HPDE6-E6E7 (cell line): ENCODE data around the gene STARD3NL.
"Not testable (repeated sequence)": the region's sequence is repeated elsewhere in the genome, so short reads cannot be mapped to it uniquely, and the experiment has no call there.

ENCODE experiments used
- DNase-seq: peaks from one replicate; pipeline ENCODE4 v3.0.0; 2011; ENCODE audit warnings: missing footprints; ENCODE audit errors: extremely low spot score

Gene STARD3NL, protein sequence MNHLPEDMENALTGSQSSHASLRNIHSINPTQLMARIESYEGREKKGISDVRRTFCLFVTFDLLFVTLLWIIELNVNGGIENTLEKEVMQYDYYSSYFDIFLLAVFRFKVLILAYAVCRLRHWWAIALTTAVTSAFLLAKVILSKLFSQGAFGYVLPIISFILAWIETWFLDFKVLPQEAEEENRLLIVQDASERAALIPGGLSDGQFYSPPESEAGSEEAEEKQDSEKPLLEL

DNA sequence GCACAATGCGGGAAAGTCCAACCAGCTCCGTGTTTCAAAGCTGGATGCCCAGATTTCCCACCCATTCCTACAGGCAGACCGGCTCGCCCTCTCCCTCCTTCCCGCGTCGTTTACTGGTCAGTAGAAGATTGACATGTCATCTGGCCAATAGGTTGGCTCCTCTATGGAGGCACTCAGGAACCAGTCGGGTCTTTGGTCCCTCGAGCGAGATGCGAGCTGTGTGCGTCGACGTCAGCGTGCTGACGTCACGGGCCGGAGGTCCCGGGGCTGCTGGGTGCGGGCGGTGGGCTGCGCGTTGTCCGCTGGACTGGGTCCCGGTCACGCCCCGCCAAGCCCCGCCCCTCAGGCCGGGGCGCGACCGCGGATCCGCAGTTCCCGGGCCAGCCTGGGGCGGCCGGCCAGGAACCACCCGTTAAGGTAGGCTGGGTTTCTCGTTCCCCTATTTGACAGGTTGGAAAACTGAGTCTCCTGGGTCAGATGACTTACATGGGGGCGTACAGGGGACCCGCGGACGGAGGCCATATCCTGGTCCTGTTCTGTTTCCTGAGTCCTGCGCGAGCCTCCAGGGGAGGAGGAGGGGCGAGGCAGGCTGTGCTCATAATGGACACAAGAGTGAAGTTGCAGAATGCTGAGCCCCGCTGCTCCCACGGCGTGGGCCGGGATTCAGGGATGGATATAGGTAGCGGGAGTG is at the start of gene STARD3NL:
STARD3NL (plus strand) TSS at position 242 of the 691 bp plus-strand sequence. CDS start 29,260 bp downstream, outside the sequence.
- DNase-seq: peak; percentile 96

DNA sequence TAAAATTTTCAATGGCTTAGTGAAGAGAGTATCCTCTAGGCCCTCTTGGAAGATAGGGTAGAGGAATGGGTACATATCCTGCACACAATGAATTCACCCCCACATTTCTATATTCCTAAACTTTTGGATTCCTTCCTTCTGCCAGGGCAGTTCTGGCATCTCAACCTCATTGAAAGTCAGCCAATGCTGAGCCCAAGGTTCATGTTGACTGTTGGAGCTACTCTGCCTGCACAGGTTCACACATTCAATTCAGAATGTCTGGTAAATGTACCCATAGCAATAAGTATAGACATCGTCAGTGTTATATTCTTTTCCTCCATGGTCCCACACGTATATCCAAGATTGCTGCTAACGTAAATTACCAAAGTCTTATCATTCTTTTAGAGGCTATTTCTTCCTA is 48.9 kb upstream of the STARD3NL start:
- no peak for DNase-seq

DNA sequence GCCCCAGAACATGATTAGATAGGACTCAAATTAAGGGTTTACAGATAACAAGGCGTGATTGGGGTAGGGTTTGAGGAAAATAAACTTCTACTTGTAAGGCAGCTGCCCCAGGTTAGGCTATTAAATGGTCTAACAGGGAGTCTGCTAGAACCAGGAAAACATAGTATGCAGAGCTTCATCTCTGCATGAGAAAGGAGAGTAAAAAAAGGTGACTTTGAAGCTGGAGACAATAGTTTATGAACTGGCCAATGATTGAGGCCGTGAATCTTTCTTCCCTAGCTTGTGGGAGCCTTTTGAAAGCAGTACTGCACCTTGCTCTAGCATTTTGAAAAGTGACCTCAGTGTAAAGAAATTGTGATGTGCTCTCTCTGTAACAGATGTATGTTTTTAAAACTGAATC is 48.5 kb upstream of the STARD3NL start:
- no peak for DNase-seq

DNA sequence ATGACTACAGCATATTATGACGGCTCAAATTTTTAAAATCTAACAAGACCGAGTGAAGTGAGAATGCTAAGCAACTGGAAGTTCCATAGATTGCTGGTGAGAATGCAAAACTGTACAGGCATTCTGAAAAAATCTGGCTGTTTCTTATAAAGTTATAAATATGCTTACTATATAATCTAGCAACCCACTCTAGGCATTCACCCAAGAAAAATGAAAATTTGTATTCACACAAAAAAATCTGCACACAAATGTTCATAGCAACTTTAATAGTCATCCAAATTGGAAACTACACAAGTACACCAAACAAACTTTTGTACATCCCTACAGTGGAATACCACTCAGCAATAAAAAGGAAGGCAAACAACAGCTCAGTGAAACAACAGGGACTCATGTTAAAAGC is 39.9 kb upstream of the STARD3NL start:
- DNase-seq: no peak

DNA sequence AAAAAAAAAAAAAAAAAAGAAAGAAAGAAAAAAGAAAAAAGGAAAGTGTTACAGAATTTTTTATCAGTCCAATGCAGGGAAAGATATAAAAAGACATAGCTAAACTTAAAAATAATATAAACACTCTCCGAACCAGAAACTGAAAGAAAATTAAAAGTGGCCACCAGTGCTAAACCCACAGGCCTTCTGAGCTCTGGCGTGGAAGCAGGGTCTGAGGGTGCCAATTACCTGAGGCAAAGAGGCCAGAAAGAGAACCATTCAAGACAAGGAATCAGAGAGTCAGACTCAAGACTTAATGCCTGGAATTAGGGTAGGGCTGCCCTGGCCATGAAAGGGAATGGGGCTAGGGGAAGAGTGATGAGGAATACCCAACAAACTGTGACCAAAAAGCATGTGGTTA is 36.9 kb upstream of the STARD3NL start:
- no peak for DNase-seq

DNA sequence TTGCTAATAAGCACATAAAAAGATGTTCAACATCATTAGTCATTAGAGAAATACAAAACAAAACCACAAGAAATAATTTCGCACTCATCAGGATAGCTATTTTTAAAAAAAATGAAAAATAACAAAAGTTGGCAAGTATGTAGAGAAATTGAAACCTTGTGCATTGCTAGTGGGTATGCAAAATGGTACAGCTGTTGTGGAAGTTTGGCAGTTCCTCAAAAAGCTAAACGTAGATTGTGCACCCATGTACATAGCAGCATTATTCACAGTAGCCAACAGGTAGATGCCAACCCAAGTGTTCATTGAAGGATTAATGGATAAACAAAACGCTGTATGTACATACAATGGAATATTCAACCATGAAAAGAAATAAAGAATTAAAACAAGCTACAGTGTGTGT is 35.3 kb upstream of the STARD3NL start:
- DNase-seq: no peak

DNA sequence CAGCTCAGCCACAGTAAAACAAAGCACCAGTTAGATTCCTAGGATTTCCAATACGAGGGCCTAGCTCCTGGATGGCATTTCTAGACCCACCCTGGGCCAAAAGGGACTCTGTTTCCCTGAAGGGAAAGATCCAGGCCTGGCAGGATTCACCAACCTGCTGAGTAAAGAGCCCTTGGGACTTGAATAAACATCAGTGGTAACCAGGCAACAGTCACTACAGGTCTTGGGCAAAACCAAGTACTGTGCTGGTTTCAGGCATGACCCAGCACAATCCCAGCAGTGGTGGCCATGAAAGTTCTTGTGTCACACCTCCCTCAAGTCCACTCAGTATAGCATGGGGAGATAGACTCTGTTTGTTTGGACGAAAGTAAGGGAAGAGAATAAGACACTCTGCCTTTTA is 31.0 kb upstream of the STARD3NL start:
- no peak for DNase-seq

DNA sequence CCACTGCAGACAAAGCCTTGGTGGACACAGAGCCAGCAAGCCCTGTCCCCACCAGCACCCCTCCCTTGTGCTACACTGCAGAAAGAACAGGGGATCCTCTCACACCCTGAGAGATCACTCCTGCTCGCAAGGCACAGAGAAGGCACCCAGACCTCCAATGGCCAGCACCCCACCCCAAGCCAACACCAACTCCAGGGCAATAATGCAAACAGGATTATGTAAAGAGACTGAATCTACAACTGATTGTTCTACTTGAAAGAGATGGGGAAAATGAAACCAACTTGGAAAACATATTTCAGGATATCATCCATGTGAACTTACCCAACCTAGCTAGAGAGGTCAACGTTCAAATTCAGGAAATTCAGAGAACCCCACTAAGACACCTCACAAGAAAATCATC is 26.5 kb upstream of the STARD3NL start:
- no peak for DNase-seq

DNA sequence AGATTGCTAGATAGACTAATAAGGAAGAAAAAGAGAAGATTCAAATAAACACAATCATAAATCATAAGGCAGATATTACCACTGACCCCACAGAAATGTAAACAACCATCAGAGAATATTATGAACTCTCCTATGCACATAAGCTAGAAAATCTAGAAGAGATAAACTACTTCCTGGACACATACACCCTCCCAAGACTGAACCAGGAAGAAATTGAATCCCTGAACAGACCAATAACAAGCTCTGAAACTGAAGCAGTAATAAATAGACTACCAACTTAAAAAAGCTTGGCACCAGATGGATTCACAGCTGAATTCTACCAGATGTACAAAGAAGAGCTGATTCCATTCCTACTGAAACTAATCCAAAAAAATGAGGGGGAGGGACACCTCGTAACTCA is 24.5 kb upstream of the STARD3NL start:
- DNase-seq: no peak

DNA sequence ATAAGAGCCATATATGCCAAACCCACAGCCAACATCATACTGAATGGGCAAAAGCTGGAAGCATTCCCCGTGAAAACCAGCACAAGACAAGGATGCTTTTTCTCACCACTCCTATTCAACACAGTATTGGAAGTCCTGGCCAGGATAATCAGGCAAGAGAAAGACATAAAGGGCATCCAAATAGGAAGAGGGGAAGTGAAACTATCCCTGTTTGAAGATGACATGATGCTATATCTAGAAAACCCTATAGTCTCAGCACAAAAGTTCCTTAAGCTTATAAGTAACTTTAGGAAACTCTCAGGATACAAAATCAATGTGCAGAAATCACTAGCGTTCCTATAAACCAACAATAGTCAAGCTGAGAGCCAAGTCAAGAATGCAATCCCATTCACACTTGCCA is 23.8 kb upstream of the STARD3NL start:
- DNase-seq: no peak

DNA sequence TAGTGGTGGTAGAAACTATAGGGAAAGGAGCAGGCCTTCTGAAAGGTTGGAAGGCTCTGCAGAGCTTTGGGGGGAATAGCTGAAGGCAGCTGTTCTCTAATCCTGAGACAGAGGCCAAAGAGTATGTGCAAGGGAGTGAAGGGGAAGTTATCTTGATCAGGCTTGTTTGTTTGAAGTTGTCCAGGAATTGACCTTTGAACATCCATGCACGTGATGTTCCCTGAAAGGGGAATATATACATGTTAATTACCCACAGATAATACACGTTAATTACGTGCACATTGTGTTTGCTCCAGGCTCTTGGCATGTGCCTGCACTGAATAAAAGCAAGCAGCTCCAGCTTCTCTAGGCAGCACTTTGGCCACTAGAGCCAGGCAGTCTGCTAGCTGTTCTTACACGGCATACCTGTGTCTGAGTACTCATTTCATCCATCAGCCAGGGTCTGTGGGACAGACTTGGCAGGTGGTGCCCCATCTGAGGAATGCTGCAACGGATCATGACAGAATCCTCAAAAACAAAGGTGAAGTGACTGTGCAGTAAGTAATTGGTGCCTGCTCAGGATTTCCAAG is 18.0 kb upstream of the STARD3NL start:
- no peak for DNase-seq

DNA sequence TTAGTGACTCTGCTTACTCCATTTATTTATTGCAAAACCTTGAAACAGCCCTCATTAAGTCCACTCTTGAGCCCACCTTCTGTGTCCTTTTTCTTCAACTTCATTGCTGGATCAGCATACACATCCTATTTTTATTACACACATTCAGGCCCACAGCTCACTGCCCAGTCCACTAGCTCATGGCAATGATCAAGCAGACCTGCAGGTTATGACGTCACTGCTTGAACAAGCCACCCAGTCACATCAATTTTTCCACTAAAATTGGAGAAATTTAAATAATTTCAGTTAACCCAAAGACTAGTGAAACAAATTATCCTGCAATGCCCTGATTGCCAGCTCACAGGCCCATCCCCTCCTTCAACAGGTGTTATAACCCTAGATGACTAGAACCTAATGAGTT is 16.0 kb upstream of the STARD3NL start:
- no peak for DNase-seq

DNA sequence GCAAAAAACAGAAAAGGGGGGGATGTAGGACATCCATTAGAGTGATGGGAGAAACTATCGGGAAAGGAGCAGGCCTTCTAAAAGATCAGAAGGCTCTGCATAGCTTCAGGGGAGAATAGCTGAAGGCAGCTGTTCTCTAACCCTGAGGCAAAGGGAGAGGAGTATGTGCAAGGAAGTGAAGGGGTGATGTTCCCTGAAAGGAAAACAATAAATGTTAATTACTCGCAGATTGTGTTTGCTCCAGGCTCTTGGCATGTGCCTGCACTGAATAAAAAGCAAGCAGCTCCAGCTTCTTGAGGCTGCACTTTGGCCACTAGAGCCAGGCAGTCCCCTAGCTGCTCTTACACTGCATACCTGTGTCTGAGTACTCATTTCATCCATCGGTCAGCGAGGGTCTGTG is 14.4 kb upstream of the STARD3NL start:
- no peak for DNase-seq

DNA sequence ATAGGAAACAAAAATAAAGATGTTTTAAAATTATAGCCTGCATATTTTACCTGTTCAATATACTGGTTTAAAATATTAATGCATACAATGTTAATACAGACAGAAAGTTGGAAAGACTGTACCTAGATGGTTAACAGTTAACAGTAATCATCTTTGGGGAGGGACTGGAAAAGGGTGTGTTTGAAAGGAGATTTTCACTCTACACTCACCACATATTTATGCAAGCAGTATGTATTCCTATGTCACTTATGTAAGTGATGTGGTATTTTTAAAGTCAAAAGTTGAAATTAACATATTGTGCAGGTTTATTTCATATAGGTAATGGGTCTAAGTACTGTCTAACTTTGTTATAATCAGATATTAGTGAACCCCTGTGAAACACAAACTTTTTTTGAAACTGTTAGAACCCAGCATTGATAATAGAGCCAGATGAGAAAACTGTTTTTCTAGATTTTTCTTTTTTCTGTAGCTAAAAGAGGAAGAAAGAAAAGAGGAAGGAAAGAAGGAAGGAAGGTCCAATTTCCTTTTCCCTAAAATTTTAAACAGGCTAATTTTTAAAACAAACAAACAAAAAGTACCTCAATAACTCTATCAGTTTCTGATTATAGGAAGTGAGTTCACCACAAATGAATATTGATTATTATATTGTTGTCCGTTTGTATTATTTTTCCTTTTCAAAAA is 9.0 kb upstream of the STARD3NL start:
- no peak for DNase-seq

DNA sequence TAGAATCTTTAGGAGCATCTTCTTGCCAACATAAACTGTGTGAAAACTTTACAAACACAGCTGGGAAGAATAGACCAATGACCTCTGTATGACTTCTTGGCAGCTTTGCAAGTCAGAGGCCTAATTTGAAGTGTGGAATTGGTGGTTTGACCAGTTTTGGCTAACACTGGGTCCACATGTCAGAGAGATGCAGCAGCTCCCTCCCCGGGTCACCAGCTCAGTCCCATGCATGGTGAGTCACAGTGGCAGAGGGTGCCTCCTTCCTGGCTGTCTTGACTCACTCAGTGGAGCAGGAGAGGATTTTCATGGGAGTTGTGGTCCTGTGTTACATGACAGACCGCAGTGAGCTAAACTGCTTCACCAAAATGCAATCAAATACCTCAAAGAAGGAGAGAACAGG is 8.2 kb upstream of the STARD3NL start:
- peak; percentile 42 for DNase-seq

DNA sequence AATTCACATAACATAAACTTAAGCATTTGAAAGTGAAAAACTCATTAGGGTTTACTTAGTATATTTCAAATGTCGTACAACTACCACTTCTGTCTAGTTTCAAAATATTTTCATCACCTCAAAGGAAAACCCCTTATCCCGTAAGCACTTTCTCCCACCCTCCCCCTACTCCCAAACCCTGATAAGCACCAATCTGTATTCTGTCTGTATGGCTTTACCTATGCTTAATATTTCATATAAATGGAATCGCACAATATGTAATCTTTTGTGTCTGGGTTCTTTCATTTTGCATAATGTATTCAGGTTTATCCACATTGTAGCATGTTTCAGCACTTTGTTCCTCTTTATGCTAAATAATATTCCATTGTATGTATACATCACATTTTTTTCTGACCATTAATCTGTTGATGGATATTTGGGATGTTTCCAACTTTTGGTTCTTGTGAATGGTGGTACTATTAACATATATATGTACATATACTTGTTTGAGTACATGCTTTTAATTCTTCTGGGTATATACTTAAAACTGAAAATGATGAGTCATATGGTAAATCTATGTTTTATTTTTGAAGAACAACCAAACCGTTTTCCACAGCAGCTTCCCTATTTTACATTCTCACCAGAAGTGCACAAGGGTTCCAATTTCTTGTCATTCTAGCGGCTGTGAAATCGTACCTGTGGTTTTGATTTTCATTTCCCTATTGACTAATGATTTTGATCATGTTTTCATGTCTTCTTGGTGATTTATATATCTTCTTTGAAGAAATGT is 6.2 kb upstream of the STARD3NL start:
- DNase-seq: no peak

DNA sequence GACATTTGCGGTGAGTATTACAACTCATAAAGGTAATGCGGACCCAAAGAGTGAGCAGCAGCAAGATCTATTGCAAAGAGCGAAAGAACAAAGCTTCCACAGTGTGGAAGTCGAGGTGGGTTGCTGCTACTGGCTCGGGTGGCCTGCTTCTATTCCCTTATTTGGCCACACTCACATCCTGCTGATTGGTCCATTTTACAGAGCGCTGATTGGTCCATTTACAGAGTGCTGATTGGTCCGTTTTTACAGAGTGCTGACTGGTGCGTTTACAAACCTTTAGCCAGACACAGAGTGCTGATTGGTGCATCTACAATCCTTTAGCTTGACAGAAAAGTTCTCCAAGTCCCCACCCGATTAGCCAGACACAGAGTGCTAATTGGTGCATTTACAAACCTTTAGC is 2.5 kb upstream of the STARD3NL start:
- not testable (repeated sequence) for DNase-seq

DNA sequence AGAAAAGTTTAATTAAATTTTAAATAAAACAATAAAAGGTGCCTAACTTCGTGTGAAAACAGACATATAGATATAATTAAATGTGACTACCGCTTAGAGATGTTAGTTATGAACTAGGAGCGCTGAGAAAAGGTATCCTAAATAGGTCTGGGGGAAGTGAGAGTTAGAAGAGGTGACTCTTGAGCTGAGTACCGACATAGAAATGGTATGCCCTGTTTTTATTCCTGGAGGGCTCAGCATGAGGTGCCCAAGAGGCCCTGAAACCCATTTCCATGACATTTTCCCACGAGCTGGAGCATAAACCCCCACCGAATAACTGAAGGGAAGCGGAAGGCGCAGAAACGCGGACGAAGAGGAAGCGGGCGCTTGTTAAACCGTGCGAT is 433 bp upstream of the STARD3NL start:
- DNase-seq: no peak

DNA sequence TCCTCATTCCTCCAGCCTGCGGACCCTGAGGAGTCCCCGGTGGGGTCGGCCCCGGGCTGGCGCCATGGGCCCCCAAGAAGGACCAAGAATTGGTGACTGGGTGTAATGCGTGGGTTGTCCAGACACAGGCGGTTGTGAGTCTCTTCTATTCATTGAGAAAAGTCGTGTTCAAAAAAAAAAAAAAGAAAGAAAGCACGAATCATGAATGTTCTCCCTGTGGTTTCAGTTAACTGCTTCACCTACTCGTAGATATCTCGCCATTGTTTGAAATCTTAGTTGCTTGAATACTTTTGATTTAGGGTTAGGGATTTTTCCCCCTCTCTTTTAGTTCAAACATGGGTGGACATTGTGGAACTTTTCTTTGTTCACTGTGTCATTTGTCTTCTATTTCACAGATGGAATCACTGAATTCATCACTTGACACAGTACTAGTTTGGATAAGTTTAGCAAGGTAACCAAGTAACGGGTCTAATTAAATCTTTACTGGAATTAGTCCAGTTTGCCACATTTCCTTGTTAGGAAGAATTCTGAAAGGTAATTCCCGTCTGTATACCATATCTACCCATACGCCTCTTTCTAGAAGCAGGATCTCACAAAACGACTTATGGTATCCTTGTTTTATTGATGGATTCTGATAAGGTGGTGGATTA is 775 bp downstream of the STARD3NL start:
- DNase-seq: no peak

DNA sequence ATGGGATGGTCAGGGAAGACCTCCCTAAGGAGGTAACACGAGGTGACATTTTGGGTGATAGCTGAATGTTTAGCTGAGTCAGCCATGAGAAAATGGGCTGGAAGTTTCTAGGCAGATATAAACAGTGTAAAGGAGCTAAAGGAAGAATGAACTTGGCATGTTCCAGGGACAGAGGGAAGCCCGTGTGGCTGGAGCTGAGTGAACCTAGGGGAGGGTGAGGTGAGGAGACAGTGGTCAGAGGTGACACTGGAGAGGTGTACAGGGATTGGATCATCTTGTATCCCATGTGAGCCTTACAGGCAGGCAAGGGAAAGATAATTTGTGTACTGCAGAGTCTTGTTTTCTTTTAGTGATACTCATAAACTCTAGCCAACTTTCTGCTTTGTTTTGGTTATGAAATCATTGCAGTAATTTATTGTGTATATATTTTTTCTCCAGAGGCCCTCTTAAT is 1.8 kb downstream of the STARD3NL start:
- DNase-seq: no peak

DNA sequence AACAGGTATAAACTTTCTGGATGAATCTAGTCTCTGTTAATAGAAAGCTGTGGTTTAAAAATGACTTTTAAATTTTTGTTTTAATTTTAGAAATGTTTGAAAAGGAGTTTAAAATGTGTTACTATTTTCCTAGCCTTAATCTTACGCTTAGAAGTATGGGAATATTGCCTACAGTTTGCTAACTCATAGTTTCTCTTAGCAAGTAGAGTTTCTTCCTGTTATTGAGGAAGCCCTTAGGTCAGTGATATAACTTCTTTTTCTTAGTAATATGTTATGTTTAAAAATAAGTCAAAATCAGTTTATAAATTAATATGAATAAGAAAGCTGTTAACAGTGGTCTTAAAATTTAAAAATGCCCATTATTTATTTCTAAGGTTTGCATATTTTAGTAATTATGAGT is 3.1 kb downstream of the STARD3NL start:
- DNase-seq: no peak
